Prostate gland (tissue), 2 donors: Measurements from ENCODE around the gene RPTOR.

Experiments
- CTCF ChIP-seq, 4 experiments: fragments of 200-600 bp in 2 of 4; fragments of 450-650 bp in 2 of 4; sonication (generic) in 2 of 4; IDR thresholded peaks; 1 replicate in 3 of 4; 2 replicates in 1 of 4; pipeline ENCODE4 v1.5.1; 2016 to 2019; ENCODE audit warnings: antibody characterized with exemption in 4 of 4, mild to moderate bottlenecking in 2 of 4, moderate library complexity in 2 of 4
- POLR2A ChIP-seq: fragments of 450-650 bp; IDR thresholded peaks from one replicate; pipeline ENCODE4 v1.6.1; 2016; ENCODE audit warnings: antibody characterized with exemption, mild to moderate bottlenecking
- POLR2AphosphoS5 ChIP-seq: sonication (generic); formaldehyde crosslinking; IDR thresholded peaks from one replicate; pipeline ENCODE4 v1.6.1; 2017; ENCODE audit warnings: antibody characterized with exemption

GRCh38 chr17:80538484-80538883 lies 6.2 kb upstream of the RPTOR start:
- no peak for TF ChIP-seq CTCF (IDR thresholded peaks at IDR 0.05)
- no peak for TF ChIP-seq POLR2AphosphoS5
- no peak for TF ChIP-seq POLR2A
